Common myeloid progenitor, CD34-positive (primary cell): ENCODE data around the gene ADGRD1.

Experiments
- CTCF ChIA-PET: fragments of 350-600 bp; sonication (Branson Sonifier 250); formaldehyde crosslinking; loops from one replicate; lab custom pipeline; 2021; ENCODE audit warnings: antibody characterized with exemption; lab: Charles Lee
- POLR2A ChIA-PET: fragments of 350-600 bp; sonication (Branson Sonifier 250); formaldehyde crosslinking; loops from one replicate; lab custom pipeline; 2021; ENCODE audit warnings: antibody characterized with exemption; lab: Charles Lee
- DNase-seq, 3 donors: peaks; one replicate each; pipeline versions ENCODE4 v3.0.0 to v3.0.0-alpha.2; 2013
- H3K27ac ChIP-seq, 2 experiments: 1 replicate in 1 of 2; 2 replicates in 1 of 2; pipeline ENCODE4 v1.7.0; 2013; ENCODE audit warnings: inconsistent platforms in 2 of 2, low read length in 2 of 2, mild to moderate bottlenecking in 2 of 2, low read depth in 1 of 2, moderate library complexity in 1 of 2; ENCODE audit not compliant: severe bottlenecking in 2 of 2, insufficient read depth in 1 of 2, poor library complexity in 1 of 2
- H3K27me3 ChIP-seq, 5 experiments: replicated peaks in 2 of 5; 1 replicate in 3 of 5; 2 replicates in 2 of 5; pipeline versions ENCODE4 v1.6.1 to v1.7.0; 2013; ENCODE audit warnings: low read length in 4 of 5, mild to moderate bottlenecking in 2 of 5, moderate library complexity in 2 of 5, inconsistent platforms in 1 of 5; ENCODE audit not compliant: insufficient read depth in 5 of 5, control insufficient read depth in 4 of 5
- H3K36me3 ChIP-seq, 4 experiments: 1 replicate in 2 of 4; 2 replicates in 2 of 4; pipeline versions ENCODE4 v1.6.1 to v1.7.0; 2013; ENCODE audit warnings: low read length in 3 of 4, control low read depth in 1 of 4, mild to moderate bottlenecking in 1 of 4; ENCODE audit not compliant: control insufficient read depth in 4 of 4, insufficient read depth in 4 of 4
- H3K4me1 ChIP-seq, 4 experiments: 1 replicate in 3 of 4; 2 replicates in 1 of 4; pipeline versions ENCODE4 v1.6.1 to v1.7.1; 2013; ENCODE audit warnings: low read length in 3 of 4, mild to moderate bottlenecking in 3 of 4, control low read depth in 1 of 4, inconsistent platforms in 1 of 4, moderate library complexity in 1 of 4; ENCODE audit not compliant: control insufficient read depth in 4 of 4, insufficient read depth in 4 of 4; ENCODE audit errors: control extremely low read depth in 1 of 4
- H3K4me3 ChIP-seq, 7 experiments: 1 replicate in 4 of 7; 2 replicates in 3 of 7; pipeline versions ENCODE4 v1.5.1 to v1.7.0; 2013; ENCODE audit warnings: mild to moderate bottlenecking in 7 of 7, low read length in 6 of 7, moderate library complexity in 6 of 7, inconsistent platforms in 2 of 7, low read depth in 2 of 7, control low read depth in 1 of 7; ENCODE audit not compliant: insufficient read depth in 4 of 7, control insufficient read depth in 1 of 7; ENCODE audit errors: extremely low read depth in 1 of 7
- H3K9me3 ChIP-seq, 5 experiments: 1 replicate in 4 of 5; 2 replicates in 1 of 5; pipeline versions ENCODE4 v1.6.1 to v1.7.1; 2013; ENCODE audit warnings: low read length in 4 of 5, mild to moderate bottlenecking in 2 of 5, inconsistent platforms in 1 of 5, low read depth in 1 of 5, moderate library complexity in 1 of 5; ENCODE audit not compliant: control insufficient read depth in 4 of 5, insufficient read depth in 2 of 5; ENCODE audit errors: control extremely low read depth in 1 of 5
- WGBS: methylation state at CpG from one replicate; pipeline ENCODE4 v1.1.5; 2013; ENCODE audit not compliant: insufficient coverage; 5-methylcytosine and 5-hydroxymethylcytosine counted together

ADGRD1 gene

GRCh38 chr12:131174901-131175300 is 221.2 kb downstream of the ADGRD1 start:
- CTCF ChIA-PET = no interaction called here
- DNase-seq = no peak
- POLR2A ChIA-PET = no interaction called here
- Histone ChIP-seq H3K4me3 (no peak overlapping the region), H3K27me3 (no peaks in the 10 kb centered on the region), H3K9me3 (peaks cover 1 to 29% (median 4%) of the 10 kb centered on the region in 5 experiments), H3K27ac (no peak overlapping the region), H3K4me1 (no peaks in the 10 kb centered on the region), H3K36me3 (no peaks in the 10 kb centered on the region)

GRCh38 chr12:131176266-131176665 is 222.6 kb downstream of the ADGRD1 start:
- POLR2A ChIA-PET = no interaction called here
- no peaks in the 10 kb centered on the region for H3K36me3 ChIP-seq
- H3K4me1 ChIP-seq = no peaks in the 10 kb centered on the region
- no peak for DNase-seq
- H3K9me3 ChIP-seq = peaks cover 1 to 29% (median 4%) of the 10 kb centered on the region in 5 experiments
- H3K4me3 ChIP-seq = no peak overlapping the region
- no peak overlapping the region for H3K27ac ChIP-seq
- CTCF ChIA-PET = no interaction called here
- no peaks in the 10 kb centered on the region for H3K27me3 ChIP-seq

- no peaks in the 10 kb centered on the region for H3K36me3 ChIP-seq
- no peaks in the 10 kb centered on the region for H3K27me3 ChIP-seq
- H3K4me3 ChIP-seq = no peak overlapping the region
- POLR2A ChIA-PET = no interaction called here
- WGBS = 85% methylated on average over 1 of the region's 1 CpG
- CTCF ChIA-PET = interaction anchor here (1.2 kb wide), 1 partner anchor 17 kb away, joined by 3 read pairs; no protein-coding TSS in a partner anchor
- H3K27ac ChIP-seq = no peak overlapping the region
- H3K9me3 ChIP-seq = peaks cover 1 to 29% (median 4%) of the 10 kb centered on the region in 5 experiments
- no peak for DNase-seq
- H3K4me1 ChIP-seq = no peaks in the 10 kb centered on the region
These were observed 223.2 kb downstream of the ADGRD1 start for GRCh38 chr12:131176926-131177325.

- Histone ChIP-seq H3K4me1 (no peaks in the 10 kb centered on the region), H3K36me3 (no peaks in the 10 kb centered on the region), H3K4me3 (no peak overlapping the region), H3K27ac (no peak overlapping the region), H3K9me3 (peaks cover 1 to 29% (median 4%) of the 10 kb centered on the region in 5 experiments), H3K27me3 (no peaks in the 10 kb centered on the region)
- ChIA-PET CTCF (interaction anchor here (1.2 kb wide), 1 partner anchor 17 kb away, joined by 3 read pairs; no protein-coding TSS in a partner anchor), POLR2A (no interaction called here)
- DNase-seq = no peak
- 100% methylated on average over 1 of the region's 1 CpG for WGBS
These were observed 223.9 kb downstream of the ADGRD1 start for GRCh38 chr12:131177599-131177998.

GRCh38 chr12:131187602-131188001 is 233.9 kb downstream of the ADGRD1 start:
- Histone ChIP-seq H3K4me3 (no peak overlapping the region), H3K27me3 (no peaks in the 10 kb centered on the region), H3K36me3 (no peaks in the 10 kb centered on the region), H3K27ac (no peak overlapping the region), H3K9me3 (peaks cover 0 to 16% (median 12%) of the 10 kb centered on the region in 5 experiments), H3K4me1 (no peaks in the 10 kb centered on the region)
- WGBS = no CpG with 5 or more reads among the region's 1 CpG
- DNase-seq = no peak
- POLR2A ChIA-PET = no interaction called here
- CTCF ChIA-PET = no interaction called here

- Histone ChIP-seq H3K9me3 (peaks cover 0 to 16% (median 12%) of the 10 kb centered on the region in 5 experiments), H3K4me3 (no peak overlapping the region), H3K27ac (no peak overlapping the region), H3K36me3 (no peaks in the 10 kb centered on the region), H3K4me1 (no peaks in the 10 kb centered on the region), H3K27me3 (no peaks in the 10 kb centered on the region)
- ChIA-PET POLR2A (no interaction called here), CTCF (interaction anchor here (1.1 kb wide), 1 partner anchor 44 kb away, joined by 3 read pairs; no protein-coding TSS in a partner anchor)
- WGBS = 100% methylated on average over 6 of the region's 6 CpGs
- no peak for DNase-seq
These were observed 234.7 kb downstream of the ADGRD1 start for GRCh38 chr12:131188131-131189050.

GRCh38 chr12:131189781-131190180 is 236.1 kb downstream of the ADGRD1 start:
- Histone ChIP-seq H3K36me3 (no peaks in the 10 kb centered on the region), H3K4me3 (no peak overlapping the region), H3K9me3 (peaks cover 0 to 10% (median 6%) of the 10 kb centered on the region in 5 experiments), H3K27me3 (no peaks in the 10 kb centered on the region), H3K27ac (no peak overlapping the region), H3K4me1 (no peaks in the 10 kb centered on the region)
- ChIA-PET POLR2A (no interaction called here), CTCF (interaction anchor here (1.1 kb wide), 1 partner anchor 45 kb away, joined by 3 read pairs; no protein-coding TSS in a partner anchor)
- no peak for DNase-seq
- 89% methylated on average over 1 of the region's 1 CpG for WGBS
